Stimulated activated effector memory CD8-positive, alpha-beta T cell treated with anti-CD3 and anti-CD28 coated beads, Interleukin-12 subunit alpha, Interleukin-12 subunit beta, amount 100 ng/mL, for 72 hours (primary cell): Measurements from ENCODE around the gene GNG7.

Experiments
- ATAC-seq: fragments of 150-1000 bp; cut with Tn5 transposase; 2 replicates; pipeline ENCODE4 v1.10.0; 2021
- DNase-seq, 2 donors: peaks; one replicate each; pipeline ENCODE4 v3.0.0; 2021 to 2022; ENCODE audit warnings: low spot score in 2 of 2
- H3K27ac Mint-ChIP-seq: one replicate; pipeline ENCODE4 v1.8.0; 2022; ENCODE audit warnings: mild to moderate bottlenecking, mixed read lengths
- H3K36me3 Mint-ChIP-seq: one replicate; pipeline ENCODE4 v1.8.0; 2022; ENCODE audit warnings: mild to moderate bottlenecking, mixed read lengths
- H3K4me1 Mint-ChIP-seq: one replicate; pipeline ENCODE4 v1.8.0; 2022; ENCODE audit warnings: mixed read lengths
- H3K4me3 Mint-ChIP-seq: one replicate; pipeline ENCODE4 v1.8.0; 2022; ENCODE audit warnings: mild to moderate bottlenecking, mixed read lengths
- H3K9me3 Mint-ChIP-seq: one replicate; pipeline ENCODE4 v1.8.0; 2022; ENCODE audit warnings: mixed read lengths

GNG7 gene

DNA sequence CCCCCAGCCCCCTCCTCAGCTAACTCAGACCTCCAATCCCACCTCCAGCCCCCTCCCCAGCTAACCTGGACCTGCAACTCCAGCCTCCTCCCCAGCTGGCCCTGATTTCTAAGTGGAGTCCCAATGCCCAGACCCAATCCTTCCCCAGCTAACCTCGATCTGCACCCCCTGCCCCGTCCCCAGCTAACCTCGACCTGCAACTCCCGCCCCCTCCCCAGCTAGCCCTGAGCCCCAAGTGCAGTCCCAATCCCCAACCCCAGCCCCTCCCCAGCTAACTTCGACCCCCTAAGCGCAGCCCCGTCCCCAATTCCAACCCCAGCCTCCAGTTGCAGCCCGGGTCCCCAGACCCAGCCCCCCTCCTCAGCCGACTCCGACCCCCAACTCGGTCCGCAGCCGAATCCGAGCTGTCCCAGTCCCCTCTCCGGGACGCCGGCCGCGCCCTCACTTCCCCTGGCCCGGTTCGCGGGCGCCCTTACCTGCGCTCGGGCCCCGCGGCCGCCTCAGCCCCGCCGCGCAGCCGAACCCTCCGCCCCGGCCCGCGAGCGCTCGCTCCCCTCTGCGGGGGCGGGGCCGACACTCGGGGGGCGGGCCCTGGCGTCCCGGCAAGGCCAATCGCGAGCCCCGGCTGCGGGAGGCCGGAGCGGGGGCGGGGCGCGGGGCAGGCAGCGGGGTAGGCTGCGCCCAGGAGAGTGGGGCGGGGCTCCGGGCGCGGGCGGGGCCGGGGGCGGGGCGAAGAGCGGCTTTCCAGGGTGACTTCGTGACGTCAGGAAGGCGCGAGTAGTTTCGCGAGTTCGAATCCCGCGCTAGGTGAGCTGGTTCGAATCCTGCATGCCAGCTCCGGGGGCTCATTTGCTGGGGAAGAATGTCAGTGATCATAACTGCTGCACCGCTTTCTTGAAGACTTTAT lies at the start of gene GNG7:
GNG7 (minus strand) TSS at position 525 of the 907 bp plus-strand sequence. CDS start 182,006 bp downstream, outside the sequence.
- Mint-ChIP-seq H3K4me3 (peak within 1 kb of the TSS; percentile 56), H3K4me1 (peaks cover 8% of the 10 kb centered on the region), H3K27ac (no peak within 1 kb of the TSS), H3K9me3 (no peaks in the 10 kb centered on the region), H3K36me3 (no peaks in the 10 kb centered on the region)
- ATAC-seq (peak; percentile 98), DNase-seq (peak; percentile 90)

DNA sequence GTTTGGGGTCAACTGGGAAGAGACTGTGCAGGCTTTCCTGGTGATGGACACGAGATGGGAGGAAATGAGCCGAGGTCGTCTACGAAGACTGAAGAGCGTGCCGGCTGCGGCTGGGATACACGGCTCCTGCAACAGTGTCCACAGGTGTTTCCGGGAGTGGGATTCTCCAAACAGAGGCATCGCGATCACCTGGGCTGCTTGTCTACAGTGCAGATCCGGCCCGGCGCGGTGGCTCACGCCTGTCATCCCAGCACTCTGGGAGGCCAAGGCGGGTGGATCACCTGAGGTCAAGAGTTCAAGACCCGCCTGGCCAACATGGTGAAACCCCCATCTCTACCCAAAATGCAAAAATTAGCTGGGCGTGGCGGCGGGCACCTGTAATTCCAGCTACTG lies 48.9 kb upstream of the GNG7 start:
- Mint-ChIP-seq H3K27ac (no peak overlapping the region), H3K4me3 (no peak overlapping the region), H3K36me3 (peaks cover 28% of the 10 kb centered on the region), H3K4me1 (peaks cover 10% of the 10 kb centered on the region), H3K9me3 (no peaks in the 10 kb centered on the region)
- no peak for ATAC-seq
- DNase-seq: no peak

DNA sequence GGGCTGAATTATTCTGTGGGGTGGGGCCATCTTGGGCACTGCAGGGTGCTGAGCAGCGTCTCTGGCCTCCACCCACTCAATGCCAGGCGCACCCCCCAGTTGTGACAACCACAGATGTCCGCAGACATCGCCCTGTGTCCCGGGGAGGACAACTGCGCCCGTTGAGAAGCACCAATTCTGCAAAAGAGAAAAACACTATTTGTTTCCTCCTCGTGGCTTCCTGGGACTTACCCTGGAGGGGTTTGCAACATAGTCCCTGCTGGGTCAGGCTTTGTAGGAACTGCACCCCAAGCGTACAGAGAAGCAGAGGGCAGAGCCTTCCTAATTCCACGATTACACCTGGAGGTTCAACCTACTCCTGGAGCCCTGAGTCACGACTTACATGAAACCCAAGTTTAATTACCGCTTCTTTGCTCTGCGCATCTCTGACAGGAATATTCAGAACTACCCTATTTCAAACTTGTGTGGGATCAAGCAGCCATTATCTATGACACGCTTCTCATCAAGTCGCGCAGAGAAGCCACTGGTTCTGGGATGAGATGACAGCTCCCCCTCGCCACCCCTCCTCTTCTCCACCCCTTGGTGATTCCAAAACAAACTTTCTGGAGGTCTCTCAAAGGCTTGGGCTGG lies 48.4 kb upstream of the GNG7 start:
- Mint-ChIP-seq H3K27ac (no peak overlapping the region), H3K4me1 (peaks cover 10% of the 10 kb centered on the region), H3K36me3 (peaks cover 23% of the 10 kb centered on the region), H3K9me3 (no peaks in the 10 kb centered on the region), H3K4me3 (no peak overlapping the region)
- ATAC-seq (no peak), DNase-seq (no peak)

DNA sequence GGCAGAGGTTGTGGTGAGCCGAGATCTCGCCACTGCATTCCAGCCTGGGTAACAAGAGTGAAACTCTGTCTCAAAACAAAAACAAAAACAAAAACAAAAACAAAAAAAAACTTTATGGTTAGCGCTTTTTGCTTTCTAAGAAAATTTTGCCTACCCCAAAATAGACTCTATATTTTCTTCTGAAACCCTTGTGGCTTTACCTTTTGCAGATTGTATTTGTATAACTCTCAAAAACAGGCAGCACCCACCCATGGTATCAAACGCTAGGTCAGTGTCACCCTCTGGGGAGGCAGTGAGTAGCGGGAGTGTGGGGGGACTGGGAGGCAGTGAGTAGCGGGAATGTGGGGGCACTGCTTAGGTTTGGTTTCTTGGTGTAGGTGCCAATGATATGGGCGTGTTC lies 44.9 kb upstream of the GNG7 start:
- H3K4me3 Mint-ChIP-seq: no peak overlapping the region
- DNase-seq: no peak
- H3K27ac Mint-ChIP-seq: no peak overlapping the region
- ATAC-seq: no peak
- no peaks in the 10 kb centered on the region for H3K9me3 Mint-ChIP-seq
- H3K4me1 Mint-ChIP-seq: no peaks in the 10 kb centered on the region
- H3K36me3 Mint-ChIP-seq: no peaks in the 10 kb centered on the region

DNA sequence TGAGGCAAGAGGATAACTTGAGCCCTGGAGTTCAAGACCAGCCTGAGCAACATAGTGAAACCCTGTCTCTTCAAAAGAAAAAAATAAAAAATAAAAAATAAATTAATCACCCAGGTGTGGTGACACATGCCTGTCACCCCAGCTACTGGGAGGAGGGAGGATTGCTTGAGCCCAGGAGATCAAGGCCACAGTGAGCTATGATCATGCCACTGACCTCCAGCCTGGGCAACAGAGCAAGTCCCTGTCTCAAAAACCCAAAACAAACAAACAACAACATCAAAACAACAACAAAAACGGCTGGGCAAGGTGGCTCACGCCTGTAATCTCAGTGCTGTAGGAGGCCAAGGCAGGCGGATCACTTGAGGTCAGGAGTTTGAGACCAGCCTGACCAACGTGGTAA lies 41.6 kb upstream of the GNG7 start:
- Mint-ChIP-seq H3K4me3 (no peak overlapping the region), H3K27ac (no peak overlapping the region), H3K36me3 (no peaks in the 10 kb centered on the region), H3K4me1 (peaks cover 9% of the 10 kb centered on the region), H3K9me3 (no peaks in the 10 kb centered on the region)
- no peak for ATAC-seq
- DNase-seq: no peak

DNA sequence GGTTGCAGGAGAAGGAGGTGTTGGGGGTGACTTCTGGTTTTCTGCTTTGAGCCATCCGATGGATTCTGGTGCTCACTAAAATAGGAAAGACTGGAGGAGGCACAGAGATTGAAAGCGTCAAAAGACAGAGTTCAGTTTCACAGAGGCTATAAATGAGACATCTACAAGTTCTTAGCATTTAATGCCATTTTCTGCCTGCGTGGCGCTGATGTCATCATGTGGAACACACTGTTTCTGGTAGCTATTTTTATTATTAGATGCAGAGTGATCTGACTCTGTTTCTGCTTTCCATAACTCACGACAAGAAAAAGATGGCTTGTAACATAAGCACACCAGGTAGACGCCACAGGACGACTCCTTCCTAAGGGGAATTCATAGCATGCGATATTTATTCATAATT lies 40.6 kb upstream of the GNG7 start:
- DNase-seq (no peak), ATAC-seq (no peak)
- Mint-ChIP-seq H3K4me3 (no peak overlapping the region), H3K4me1 (peaks cover 18% of the 10 kb centered on the region), H3K36me3 (peaks cover 6% of the 10 kb centered on the region), H3K9me3 (no peaks in the 10 kb centered on the region), H3K27ac (no peak overlapping the region)

DNA sequence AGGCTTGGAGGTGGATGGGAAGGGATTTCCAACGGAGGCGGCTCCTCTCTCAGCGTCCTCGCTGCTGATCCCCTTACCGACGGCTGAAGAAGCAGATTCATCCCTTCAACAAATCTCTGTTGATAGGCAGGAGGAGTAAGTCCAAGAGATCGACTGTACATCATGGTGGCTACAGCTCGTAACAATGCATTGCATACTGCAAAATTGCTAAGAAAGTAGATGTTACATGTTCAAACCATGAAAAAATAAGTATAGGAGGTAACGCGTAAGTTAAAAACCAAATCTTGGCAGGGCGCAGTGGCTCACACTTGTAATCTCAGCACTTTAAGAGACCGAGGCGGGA lies 37.8 kb upstream of the GNG7 start:
- ATAC-seq: no peak
- Mint-ChIP-seq H3K9me3 (no peaks in the 10 kb centered on the region), H3K4me1 (peaks cover 33% of the 10 kb centered on the region), H3K4me3 (peak overlapping the region; percentile 89), H3K36me3 (peaks cover 19% of the 10 kb centered on the region), H3K27ac (no peak overlapping the region)
- DNase-seq: no peak

DNA sequence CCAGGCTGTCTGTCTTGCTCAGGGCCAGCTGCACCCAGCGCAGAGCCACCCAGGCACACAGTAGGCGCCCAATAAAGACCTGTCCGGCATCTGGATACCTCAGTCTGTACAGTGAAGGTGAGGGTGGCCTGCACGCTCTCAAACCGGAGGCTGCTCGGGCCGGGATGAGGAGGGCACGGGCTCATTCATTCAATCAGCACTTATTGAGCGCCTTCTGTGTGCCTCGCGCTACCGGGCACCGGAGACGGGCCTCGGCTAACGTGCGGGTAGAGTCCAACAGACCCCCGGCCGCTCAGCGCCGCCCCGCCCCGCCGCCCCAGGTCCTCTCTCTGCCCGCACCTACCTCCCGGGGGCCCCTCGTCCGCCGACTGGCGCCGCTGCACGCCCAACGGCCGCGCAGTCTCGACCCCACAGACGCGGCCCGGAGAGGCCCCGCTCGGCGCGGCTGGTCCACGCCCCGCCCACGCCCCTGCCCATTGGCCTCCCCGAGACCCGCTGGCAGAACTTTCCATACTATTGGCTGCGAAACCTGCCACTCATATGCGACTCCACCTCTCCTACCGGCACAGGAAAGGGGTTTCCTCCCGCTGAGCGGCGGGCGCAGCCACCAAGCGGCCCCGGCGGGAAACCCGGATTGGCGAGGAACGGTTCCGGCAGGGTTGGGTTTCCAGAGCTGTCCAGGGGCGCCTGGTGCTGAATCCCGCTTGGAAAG lies 37.3 kb upstream of the GNG7 start, which contains the start of gene SLC39A3:
SLC39A3 (minus strand) TSS at position 416 of the 712 bp plus-strand sequence. CDS start 2,760 bp downstream, outside the sequence.
- peak within 1 kb of the TSS; percentile 89 for H3K4me3 Mint-ChIP-seq
- ATAC-seq (peak; percentile 98), DNase-seq (peak; percentile 99 to 100)
- H3K36me3 Mint-ChIP-seq: peaks cover 22% of the 10 kb centered on the region
- peaks cover 36% of the 10 kb centered on the region for H3K4me1 Mint-ChIP-seq
- H3K27ac Mint-ChIP-seq: peak within 1 kb of the TSS; percentile 56
- no peaks in the 10 kb centered on the region for H3K9me3 Mint-ChIP-seq

DNA sequence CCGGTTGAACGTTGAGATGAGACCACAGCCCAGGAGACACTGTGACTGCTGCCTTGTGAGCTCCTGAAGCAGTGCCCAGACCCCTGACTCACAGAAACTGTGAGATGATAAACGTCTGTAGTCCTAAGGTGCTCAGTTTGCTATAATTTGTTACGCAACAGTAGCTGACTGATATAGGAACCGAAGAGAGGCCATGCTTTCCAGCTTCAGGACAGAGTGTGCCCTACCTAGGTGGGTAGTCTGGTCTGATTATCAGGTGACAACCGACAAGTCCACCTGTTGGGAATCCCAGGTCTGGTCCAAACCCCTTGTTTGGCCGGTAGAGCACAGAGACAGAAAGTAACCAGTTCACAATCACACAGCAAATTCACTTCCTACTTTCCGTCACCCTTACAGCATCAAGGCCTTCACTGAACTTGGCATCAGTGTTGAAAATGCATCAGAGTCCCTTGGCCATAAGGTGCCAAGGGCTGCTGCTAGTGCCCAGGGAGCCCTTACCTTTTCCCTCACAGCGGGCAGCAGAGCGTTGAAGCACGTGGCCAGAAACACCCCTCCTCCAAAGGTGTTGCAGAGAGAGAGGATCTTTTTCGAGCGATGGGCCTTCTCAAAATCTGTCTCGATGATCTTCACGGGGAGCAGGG lies 34.2 kb upstream of the GNG7 start:
- H3K36me3 Mint-ChIP-seq: peaks cover 35% of the 10 kb centered on the region
- H3K4me1 Mint-ChIP-seq: peaks cover 45% of the 10 kb centered on the region
- no peak overlapping the region for H3K4me3 Mint-ChIP-seq
- no peak overlapping the region for H3K27ac Mint-ChIP-seq
- DNase-seq (no peak), ATAC-seq (no peak)
- H3K9me3 Mint-ChIP-seq: no peaks in the 10 kb centered on the region

DNA sequence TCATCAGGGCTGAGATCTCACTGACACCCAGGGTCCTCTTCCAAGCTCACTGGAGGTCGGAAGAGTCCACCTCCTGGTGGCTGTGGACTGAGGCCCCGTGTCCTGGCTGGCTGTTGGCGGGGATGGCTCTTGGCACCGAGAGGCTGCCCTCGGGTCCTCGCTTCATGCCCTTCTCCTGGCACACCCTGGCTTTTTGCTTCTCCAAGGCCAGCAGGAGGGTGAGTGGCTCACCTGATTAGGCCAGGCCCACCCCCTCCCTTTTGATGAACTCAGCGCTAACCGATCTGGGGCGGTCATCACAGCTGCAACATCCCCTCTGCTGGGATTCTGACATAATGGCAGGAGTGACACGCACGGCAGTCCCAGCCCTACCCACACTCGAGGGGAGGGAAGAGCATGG lies 32.9 kb upstream of the GNG7 start:
- ATAC-seq: no peak
- no peak overlapping the region for H3K4me3 Mint-ChIP-seq
- peaks cover 35% of the 10 kb centered on the region for H3K36me3 Mint-ChIP-seq
- H3K9me3 Mint-ChIP-seq: no peaks in the 10 kb centered on the region
- no peak overlapping the region for H3K27ac Mint-ChIP-seq
- DNase-seq: no peak
- H3K4me1 Mint-ChIP-seq: peaks cover 45% of the 10 kb centered on the region

DNA sequence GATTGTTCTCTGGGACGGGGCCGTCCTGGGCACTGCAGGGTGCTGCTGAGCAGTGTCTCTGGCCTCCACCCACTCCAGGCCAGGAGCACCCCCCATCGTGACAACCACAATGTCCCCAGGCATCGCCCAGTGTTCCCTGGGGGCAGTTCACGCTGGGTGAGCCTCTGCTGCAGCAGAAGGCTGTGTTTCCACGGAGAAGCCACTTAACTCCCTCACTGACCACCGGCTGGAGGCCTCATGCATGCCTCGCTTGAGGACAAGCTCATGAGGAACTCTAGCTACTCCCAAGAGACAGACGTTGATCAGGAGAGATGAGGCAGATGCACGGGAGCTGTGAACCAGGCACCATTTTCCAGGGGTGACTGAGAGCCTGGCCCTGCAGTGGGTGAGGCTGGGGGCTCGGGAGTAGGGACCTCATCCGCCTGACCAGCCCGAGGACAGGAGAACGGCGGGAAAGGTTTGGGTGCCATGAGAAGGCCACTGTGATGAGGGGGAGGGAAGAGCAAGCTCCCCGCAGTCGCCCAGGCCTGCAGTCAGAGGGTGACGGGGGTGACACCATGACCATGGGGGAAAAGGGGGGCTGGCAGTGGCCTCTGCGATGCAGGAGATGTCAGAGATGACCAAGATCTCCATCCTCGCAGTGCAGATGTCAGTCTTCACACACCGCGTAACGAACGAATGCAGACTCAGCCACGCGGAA lies 32.2 kb upstream of the GNG7 start:
- DNase-seq (no peak), ATAC-seq (no peak)
- Mint-ChIP-seq H3K27ac (peak overlapping the region; percentile 14), H3K4me1 (peaks cover 40% of the 10 kb centered on the region), H3K4me3 (no peak overlapping the region), H3K36me3 (peaks cover 35% of the 10 kb centered on the region), H3K9me3 (no peaks in the 10 kb centered on the region)

DNA sequence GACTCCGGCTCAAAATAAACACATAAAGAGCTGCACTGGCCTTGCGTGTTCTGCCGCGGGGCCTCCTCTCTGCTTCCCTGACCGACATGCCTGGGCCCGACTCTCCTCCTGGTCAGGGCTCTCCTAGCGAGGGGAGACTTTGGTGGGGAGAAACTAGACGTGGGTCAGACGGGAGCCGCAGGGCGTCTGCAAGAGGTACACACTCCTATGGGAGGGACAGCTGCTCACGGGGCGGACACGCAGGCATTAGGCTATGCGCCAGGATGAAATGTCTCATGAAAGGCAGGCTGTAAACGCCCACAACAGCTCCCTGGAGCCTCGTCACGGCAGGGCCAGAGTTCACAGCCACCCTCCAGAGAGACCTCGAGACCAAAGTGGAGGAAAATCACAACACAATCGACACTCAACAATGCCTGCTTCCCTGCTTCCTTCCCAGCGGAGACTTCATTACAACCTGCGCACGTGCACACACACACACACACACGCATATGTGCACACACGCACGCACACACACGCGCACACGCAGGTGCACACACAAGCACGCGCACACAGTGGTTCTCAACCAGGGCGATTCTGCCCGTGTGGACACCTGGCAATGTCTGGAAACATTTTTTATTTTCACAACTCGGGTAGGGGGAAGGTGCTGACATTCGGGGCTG lies 31.6 kb upstream of the GNG7 start:
- H3K36me3 Mint-ChIP-seq: peaks cover 35% of the 10 kb centered on the region
- peaks cover 35% of the 10 kb centered on the region for H3K4me1 Mint-ChIP-seq
- peak overlapping the region; percentile 14 for H3K27ac Mint-ChIP-seq
- H3K4me3 Mint-ChIP-seq: no peak overlapping the region
- no peak for ATAC-seq
- no peak for DNase-seq
- no peaks in the 10 kb centered on the region for H3K9me3 Mint-ChIP-seq

DNA sequence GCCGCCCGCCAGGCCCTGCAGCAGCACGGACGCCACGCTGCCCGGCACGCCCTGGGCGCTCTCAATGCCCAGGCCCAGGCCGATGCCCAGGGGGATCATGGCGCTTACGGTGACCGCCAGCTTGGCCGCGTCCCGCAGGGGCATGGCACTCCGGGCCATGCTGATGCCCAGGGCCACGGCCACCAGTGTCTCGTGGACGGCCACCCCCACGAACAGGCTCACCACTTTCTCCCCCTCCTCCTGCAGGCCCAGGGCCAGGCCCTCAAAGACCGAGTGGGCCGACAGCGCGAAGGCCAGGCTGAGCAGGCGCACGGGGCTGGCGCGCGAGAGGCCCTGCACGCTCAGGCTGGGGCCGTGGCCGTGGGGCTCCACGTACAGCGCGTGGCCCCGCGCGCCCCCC lies 30.4 kb upstream of the GNG7 start:
- H3K27ac Mint-ChIP-seq: no peak overlapping the region
- no peak overlapping the region for H3K4me3 Mint-ChIP-seq
- H3K9me3 Mint-ChIP-seq: no peaks in the 10 kb centered on the region
- ATAC-seq (no peak), DNase-seq (no peak)
- peaks cover 28% of the 10 kb centered on the region for H3K36me3 Mint-ChIP-seq
- peaks cover 25% of the 10 kb centered on the region for H3K4me1 Mint-ChIP-seq

DNA sequence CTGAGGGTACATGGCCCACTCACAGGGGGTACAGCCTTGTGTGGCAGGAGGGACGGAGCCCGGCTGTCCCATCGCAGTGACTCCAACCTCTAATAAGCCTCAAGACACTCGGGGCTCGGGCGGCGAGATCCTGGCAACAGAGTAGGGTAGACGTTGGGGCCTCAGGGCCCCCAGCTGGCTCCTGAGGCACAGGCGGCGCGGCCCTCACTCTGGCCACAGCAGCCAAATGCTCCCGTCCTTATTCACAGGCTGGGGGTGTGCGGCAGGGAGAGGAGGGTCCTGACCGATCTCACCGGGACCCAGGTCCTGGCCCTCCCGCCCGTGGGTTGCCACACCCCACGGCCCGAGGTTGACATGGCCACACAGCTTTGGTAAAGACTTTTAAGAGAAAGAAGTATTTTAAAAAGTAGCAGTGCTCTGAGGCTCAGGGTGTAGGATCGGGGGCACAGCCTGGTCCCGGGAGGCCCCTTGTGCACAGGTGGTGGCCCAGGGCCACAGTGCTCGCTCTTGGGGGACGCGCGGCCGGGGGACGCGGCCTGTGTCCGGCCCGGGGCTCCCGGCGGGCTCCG lies 29.7 kb upstream of the GNG7 start:
- Mint-ChIP-seq H3K4me3 (no peak overlapping the region), H3K27ac (no peak overlapping the region), H3K36me3 (peaks cover 28% of the 10 kb centered on the region), H3K4me1 (peaks cover 26% of the 10 kb centered on the region), H3K9me3 (no peaks in the 10 kb centered on the region)
- no peak for DNase-seq
- no peak for ATAC-seq
